ENCODE measurements around the gene USP6NL. TPM values are rescaled to one million over a fixed set of nuclear protein-coding genes. Genes with fewer than 3 reads are reported as not detected.
A peak's percentile ranks its signal among the peaks of the same experiment; 100 is the strongest.

Gene USP6NL
- polyA plus RNA-seq, 1 donor (not counting 4 experiments of a cell fraction or from before 2014, with no cell fraction given): 8.7 TPM

GRCh38 chr10:11553773-11554381 lies 57.6 kb downstream of the USP6NL start:
- Histone ChIP-seq H4K20me1 (ENCODE audit: control insufficient read depth, extremely low read depth, insufficient read depth, low read length) (no peaks in the 10 kb centered on the region), H3K27me3 (ENCODE audit: control insufficient read depth, extremely low read depth, insufficient read depth, low read length) (no peaks in the 10 kb centered on the region), H3K79me2 (ENCODE audit: control insufficient read depth, insufficient read depth, low read length) (peaks cover 33% of the 10 kb centered on the region), H3K27ac (ENCODE audit: control insufficient read depth, insufficient read depth, low read length) (no peak overlapping the region), H3K4me2 (ENCODE audit: control insufficient read depth, extremely low read depth, insufficient read depth, low read depth, low read length) (no peak overlapping the region), H3K4me3 (ENCODE audit: control insufficient read depth in 2 of 3, extremely low read depth in 1 of 3, insufficient read depth in 2 of 3, low read depth in 1 of 3, low read length in 3 of 3) (no peak overlapping the region), H3K36me3 (ENCODE audit: control insufficient read depth in 2 of 2, extremely low read depth in 1 of 2, insufficient read depth in 2 of 2, low read length in 2 of 2) (no peaks in the 10 kb centered on the region), H2AFZ (ENCODE audit: control insufficient read depth, low read length) (no peak overlapping the region), H3K4me1 (ENCODE audit: control insufficient read depth, extremely low read depth, insufficient read depth, low read length) (peaks cover 24% of the 10 kb centered on the region), H3K9me1 (ENCODE audit: control insufficient read depth, extremely low read depth, insufficient read depth, low read length) (no peaks in the 10 kb centered on the region), H3K9me3 (ENCODE audit: control insufficient read depth, low read depth, low read length) (no peaks in the 10 kb centered on the region), H3K9ac (ENCODE audit: control insufficient read depth, extremely low read depth, insufficient read depth, low read length) (no peak overlapping the region)
- FAIRE-seq: no peak
- no peak for DNase-seq (ENCODE audit: low read depth, low spot score)
- dilution Hi-C loops (cut with MboI; ENCODE audit: extremely low pct_ligation_motif_present, low sequenced_read_pairs): no loop called here
- TF ChIP-seq EZH2 (IDR thresholded peaks at IDR 0.05; ENCODE audit: low read length) (no peak), CTCF (optimal IDR thresholded peaks at IDR 0.05 in 1 of 3, IDR thresholded peaks at IDR 0.05 in 1 of 3, conservative IDR thresholded peaks at IDR 0.05 in 1 of 3; ENCODE audit: extremely low read depth in 1 of 3, insufficient read depth in 2 of 3, low read length in 3 of 3) (no peak)

GRCh38 chr10:11551916-11552602 lies 59.4 kb downstream of the USP6NL start:
- H4K20me1 ChIP-seq (ENCODE audit: control insufficient read depth, extremely low read depth, insufficient read depth, low read length): no peaks in the 10 kb centered on the region
- H3K27ac ChIP-seq (ENCODE audit: control insufficient read depth, insufficient read depth, low read length): peak overlapping the region; percentile 87
- no peak for TF ChIP-seq EZH2 (IDR thresholded peaks at IDR 0.05; ENCODE audit: low read length)
- no peak for TF ChIP-seq CTCF (optimal IDR thresholded peaks at IDR 0.05 in 1 of 3, IDR thresholded peaks at IDR 0.05 in 1 of 3, conservative IDR thresholded peaks at IDR 0.05 in 1 of 3; ENCODE audit: extremely low read depth in 1 of 3, insufficient read depth in 2 of 3, low read length in 3 of 3)
- H3K4me3 ChIP-seq (ENCODE audit: control insufficient read depth in 2 of 3, extremely low read depth in 1 of 3, insufficient read depth in 2 of 3, low read depth in 1 of 3, low read length in 3 of 3): peak overlapping the region in 2 of 3 experiments; percentile 25 to 43
- peak overlapping the region; percentile 60 for H3K9ac ChIP-seq (ENCODE audit: control insufficient read depth, extremely low read depth, insufficient read depth, low read length)
- H3K27me3 ChIP-seq (ENCODE audit: control insufficient read depth, extremely low read depth, insufficient read depth, low read length): no peaks in the 10 kb centered on the region
- peaks cover 26% of the 10 kb centered on the region for H3K4me1 ChIP-seq (ENCODE audit: control insufficient read depth, extremely low read depth, insufficient read depth, low read length)
- H3K4me2 ChIP-seq (ENCODE audit: control insufficient read depth, extremely low read depth, insufficient read depth, low read depth, low read length): peak overlapping the region; percentile 93
- H3K9me3 ChIP-seq (ENCODE audit: control insufficient read depth, low read depth, low read length): no peaks in the 10 kb centered on the region
- H3K79me2 ChIP-seq (ENCODE audit: control insufficient read depth, insufficient read depth, low read length): peaks cover 25% of the 10 kb centered on the region
- dilution Hi-C loops (cut with MboI; ENCODE audit: extremely low pct_ligation_motif_present, low sequenced_read_pairs): no loop called here
- no peaks in the 10 kb centered on the region for H3K9me1 ChIP-seq (ENCODE audit: control insufficient read depth, extremely low read depth, insufficient read depth, low read length)
- FAIRE-seq (peak; percentile 94), DNase-seq (ENCODE audit: low read depth, low spot score) (peak; percentile 71)
- no peaks in the 10 kb centered on the region for H3K36me3 ChIP-seq (ENCODE audit: control insufficient read depth in 2 of 2, extremely low read depth in 1 of 2, insufficient read depth in 2 of 2, low read length in 2 of 2)
- peak overlapping the region; percentile 66 for H2AFZ ChIP-seq (ENCODE audit: control insufficient read depth, low read length)
